CD4-positive, CD25-positive, alpha-beta regulatory T cell (primary cell): ENCODE measurements around the gene MACROD2. TPM values are rescaled to one million over a fixed set of nuclear protein-coding genes. Genes with fewer than 3 reads are reported as not detected.

Source experiments
- ATAC-seq, 2 donors: fragments of 150-1000 bp; cut with Tn5 transposase; one replicate each; pipeline ENCODE4 v1.10.0; 2021; ENCODE audit warnings: low read depth in 2 of 2, moderate number of reproducible peaks in 2 of 2, moderate library complexity in 1 of 2
- DNase-seq, 3 donors: peaks; one replicate each; pipeline versions ENCODE4 v3.0.0 to v3.0.0-alpha.2; 2012 to 2022; ENCODE audit warnings: mixed read lengths in 1 of 3
- H3K27ac ChIP-seq: one replicate; pipeline ENCODE4 v1.7.0; 2013; ENCODE audit warnings: mild to moderate bottlenecking, low read length; ENCODE audit not compliant: insufficient read depth, poor library complexity, severe bottlenecking
- H3K27me3 ChIP-seq: one replicate; pipeline ENCODE4 v1.7.0; 2013; ENCODE audit warnings: low read length; ENCODE audit not compliant: control insufficient read depth, insufficient read depth
- H3K36me3 ChIP-seq: one replicate; pipeline ENCODE4 v1.7.0; 2013; ENCODE audit warnings: mild to moderate bottlenecking, low read length, moderate library complexity; ENCODE audit not compliant: control insufficient read depth, insufficient read depth
- H3K4me1 ChIP-seq: 2 replicates; pipeline ENCODE4 v1.7.0; 2013; ENCODE audit warnings: mild to moderate bottlenecking, low read length; ENCODE audit not compliant: insufficient read depth, control insufficient read depth, poor library complexity, severe bottlenecking
- H3K4me3 ChIP-seq: one replicate; pipeline ENCODE4 v1.7.0; 2013; ENCODE audit warnings: low read depth, mild to moderate bottlenecking, low read length, moderate library complexity
- H3K9me3 ChIP-seq, 2 experiments: 1 replicate in 1 of 2; 2 replicates in 1 of 2; pipeline ENCODE4 v1.7.0; 2013; ENCODE audit warnings: low read length in 2 of 2, mild to moderate bottlenecking in 1 of 2, moderate library complexity in 1 of 2; ENCODE audit not compliant: control insufficient read depth in 2 of 2
- H3K27ac Mint-ChIP-seq, 3 donors: one replicate each; pipeline ENCODE4 v1.8.0; 2020 to 2022; ENCODE audit warnings: mild to moderate bottlenecking in 3 of 3, mixed read lengths in 3 of 3, moderate library complexity in 2 of 3
- H3K27me3 Mint-ChIP-seq: one replicate; pipeline ENCODE4 v1.8.0; 2022; ENCODE audit warnings: mild to moderate bottlenecking, mixed read lengths
- H3K36me3 Mint-ChIP-seq: one replicate; pipeline ENCODE4 v1.8.0; 2020; ENCODE audit warnings: mixed read lengths
- H3K4me1 Mint-ChIP-seq, 4 donors: one replicate each; pipeline ENCODE4 v1.8.0; 2020 to 2022; ENCODE audit warnings: mixed read lengths in 4 of 4, mild to moderate bottlenecking in 1 of 4
- H3K4me3 Mint-ChIP-seq, 4 donors: one replicate each; pipeline ENCODE4 v1.8.0; 2020 to 2022; ENCODE audit warnings: mild to moderate bottlenecking in 4 of 4, mixed read lengths in 4 of 4, moderate library complexity in 3 of 4
- H3K9me3 Mint-ChIP-seq, 7 donors: one replicate each; pipeline ENCODE4 v1.8.0; 2020 to 2022; ENCODE audit warnings: mixed read lengths in 7 of 7, mild to moderate bottlenecking in 3 of 7, moderate library complexity in 2 of 7
- polyA plus RNA-seq, 4 donors: library from polyadenylated mRNA; unstranded; fragments of 300-500 nt; fragmentation: Illumina TruSeq; gene quantifications; one replicate each; pipeline ENCODE4 v1.2.3, GENCODE V29; 2021
- total RNA-seq: library from RNA; stranded (reverse); gene quantifications from one replicate; pipeline ENCODE4 v1.2.3, GENCODE V29; 2022

Gene MACROD2
- total and polyA plus RNA-seq, 5 donors from 2014 or later = 1.4 TPM; not detected in 4

DNA sequence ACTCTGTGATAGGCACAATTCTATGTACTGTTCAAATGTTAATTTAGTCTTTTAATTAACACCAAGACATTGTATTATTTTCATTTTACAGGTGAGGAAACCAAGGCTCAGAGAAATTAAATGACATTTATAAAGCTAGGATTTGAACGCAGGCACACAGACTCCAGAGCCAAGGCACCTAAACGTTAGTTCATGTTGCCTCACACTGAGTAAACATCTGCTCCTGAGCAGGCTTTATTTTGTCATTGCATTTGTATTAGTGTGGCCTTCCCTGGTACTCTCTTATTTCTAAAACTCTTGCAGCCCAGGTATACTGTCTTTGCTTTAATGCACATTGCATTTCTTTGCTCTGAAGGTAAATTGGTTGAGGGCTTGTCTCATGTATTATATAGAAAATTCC lies 605.2 kb downstream of the MACROD2 start:
- H3K36me3 Mint-ChIP-seq = no peaks in the 10 kb centered on the region
- no peak overlapping the region for H3K27ac Mint-ChIP-seq
- DNase-seq (no peak), ATAC-seq (no peak)
- H3K4me1 ChIP-seq = no peaks in the 10 kb centered on the region
- H3K27me3 Mint-ChIP-seq = no peaks in the 10 kb centered on the region
- H3K9me3 Mint-ChIP-seq = peaks cover 0 to 28% (median 2%) of the 10 kb centered on the region in 7 donors
- H3K9me3 ChIP-seq = peaks cover 0 to 2% of the 10 kb centered on the region in 2 experiments
- H3K27me3 ChIP-seq = no peaks in the 10 kb centered on the region
- no peak overlapping the region for H3K27ac ChIP-seq
- no peaks in the 10 kb centered on the region for H3K4me1 Mint-ChIP-seq
- H3K4me3 ChIP-seq = no peak overlapping the region
- no peak overlapping the region for H3K4me3 Mint-ChIP-seq
- no peaks in the 10 kb centered on the region for H3K36me3 ChIP-seq

DNA sequence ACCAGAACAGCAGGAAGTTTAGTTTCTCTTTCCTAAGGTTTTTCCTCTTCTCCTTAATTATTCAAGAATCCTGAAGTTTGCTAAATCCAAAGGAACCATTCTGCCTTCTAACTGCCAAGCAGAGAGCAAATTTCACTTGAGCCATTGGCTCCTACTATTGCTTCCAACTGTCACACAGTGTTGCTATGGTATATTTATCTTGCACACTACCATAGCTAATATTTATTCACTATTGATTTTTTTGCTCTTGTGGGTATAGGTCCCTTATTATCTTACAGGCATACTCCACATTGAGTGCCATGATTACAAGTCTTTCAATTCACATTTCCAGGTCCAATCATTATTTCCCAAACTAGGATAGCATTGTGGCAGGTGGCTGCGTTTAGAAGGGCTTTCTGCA lies 608.8 kb downstream of the MACROD2 start:
- H3K4me3 Mint-ChIP-seq = no peak overlapping the region
- H3K36me3 Mint-ChIP-seq = no peaks in the 10 kb centered on the region
- Histone ChIP-seq H3K9me3 (peaks cover 0 to 2% of the 10 kb centered on the region in 2 experiments), H3K27me3 (no peaks in the 10 kb centered on the region), H3K4me1 (no peaks in the 10 kb centered on the region), H3K27ac (no peak overlapping the region), H3K4me3 (no peak overlapping the region), H3K36me3 (no peaks in the 10 kb centered on the region)
- ATAC-seq (no peak), DNase-seq (no peak)
- no peaks in the 10 kb centered on the region for H3K27me3 Mint-ChIP-seq
- H3K9me3 Mint-ChIP-seq = peaks cover under 1 to 44% (median 8%) of the 10 kb centered on the region in 7 donors
- H3K4me1 Mint-ChIP-seq = no peaks in the 10 kb centered on the region
- no peak overlapping the region for H3K27ac Mint-ChIP-seq

DNA sequence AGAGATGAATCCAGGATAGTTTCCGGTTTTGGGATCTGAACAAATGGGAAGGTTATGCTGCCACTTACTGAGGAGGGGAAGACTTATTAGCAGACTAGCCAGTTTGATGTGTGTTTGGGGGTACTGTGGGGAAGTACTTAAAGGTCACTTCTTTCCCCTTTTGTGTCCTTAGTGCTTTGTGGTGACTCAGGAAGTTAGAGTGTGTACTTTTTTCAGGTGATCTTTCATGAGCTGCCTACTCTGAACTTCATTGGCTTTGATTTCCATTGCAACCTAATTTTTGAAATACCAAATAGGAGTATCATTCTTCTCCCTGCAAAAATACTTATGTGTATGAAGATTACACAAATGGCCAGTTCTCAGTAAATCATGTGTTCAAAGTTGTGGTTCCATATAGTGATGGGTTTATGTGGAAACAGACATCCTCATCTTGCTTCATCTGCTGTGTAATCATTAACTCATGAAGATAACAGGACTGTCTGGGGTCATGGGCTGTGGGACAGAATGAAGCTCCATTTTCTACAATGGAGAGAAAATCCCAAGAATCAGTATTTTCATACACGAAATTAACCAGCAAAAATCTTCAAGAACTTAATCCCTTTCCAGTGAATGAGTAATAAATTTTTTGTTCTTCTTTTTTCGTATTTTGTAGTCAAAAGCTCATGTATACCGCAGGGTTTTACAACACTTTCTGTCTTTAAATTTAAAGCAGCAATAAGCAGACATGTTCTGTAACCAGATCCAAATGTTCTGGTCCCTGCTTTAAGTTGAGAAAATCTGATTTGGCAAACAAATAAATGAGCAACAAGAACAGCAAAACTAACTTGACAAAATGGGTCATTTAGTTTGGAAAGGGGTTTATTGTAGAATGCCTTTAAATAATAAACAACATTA lies 614.3 kb downstream of the MACROD2 start:
- H3K27ac Mint-ChIP-seq = no peak overlapping the region
- Histone ChIP-seq H3K4me1 (no peaks in the 10 kb centered on the region), H3K4me3 (no peak overlapping the region), H3K27me3 (no peaks in the 10 kb centered on the region), H3K36me3 (no peaks in the 10 kb centered on the region), H3K9me3 (no peaks in the 10 kb centered on the region), H3K27ac (no peak overlapping the region)
- no peaks in the 10 kb centered on the region for H3K27me3 Mint-ChIP-seq
- H3K4me1 Mint-ChIP-seq = no peaks in the 10 kb centered on the region
- H3K9me3 Mint-ChIP-seq = peaks cover 2 to 32% (median 11%) of the 10 kb centered on the region in 7 donors
- DNase-seq (no peak), ATAC-seq (no peak)
- H3K4me3 Mint-ChIP-seq = no peak overlapping the region
- H3K36me3 Mint-ChIP-seq = no peaks in the 10 kb centered on the region

DNA sequence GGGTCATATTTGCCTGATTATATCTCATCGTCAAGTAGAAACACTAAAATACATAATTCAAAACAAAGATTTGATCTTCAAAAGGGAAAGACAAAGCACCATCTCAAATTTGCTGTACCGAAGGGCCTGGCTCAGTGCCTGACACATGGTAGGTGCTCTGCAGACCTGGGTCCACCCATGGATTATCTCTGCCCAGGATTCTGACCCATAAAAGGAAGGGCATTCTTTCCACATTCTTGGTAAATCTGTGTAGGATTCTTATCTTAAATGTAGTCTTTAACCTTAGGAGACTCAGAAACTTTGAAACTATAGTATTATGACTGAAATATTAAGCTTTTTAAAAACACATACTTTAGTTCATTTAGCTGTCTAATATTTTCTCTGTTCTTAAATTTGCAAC lies 616.2 kb downstream of the MACROD2 start:
- H3K4me1 Mint-ChIP-seq = no peaks in the 10 kb centered on the region
- H3K9me3 ChIP-seq = peaks cover under 1 to 7% of the 10 kb centered on the region in 2 experiments
- no peaks in the 10 kb centered on the region for H3K27me3 Mint-ChIP-seq
- no peak overlapping the region for H3K27ac Mint-ChIP-seq
- H3K36me3 Mint-ChIP-seq = no peaks in the 10 kb centered on the region
- H3K36me3 ChIP-seq = no peaks in the 10 kb centered on the region
- no peak overlapping the region for H3K4me3 ChIP-seq
- H3K27me3 ChIP-seq = no peaks in the 10 kb centered on the region
- H3K9me3 Mint-ChIP-seq = peaks cover 5 to 33% (median 12%) of the 10 kb centered on the region in 7 donors
- ATAC-seq (no peak), DNase-seq (no peak)
- H3K4me3 Mint-ChIP-seq = no peak overlapping the region
- H3K27ac ChIP-seq = no peak overlapping the region
- no peaks in the 10 kb centered on the region for H3K4me1 ChIP-seq

DNA sequence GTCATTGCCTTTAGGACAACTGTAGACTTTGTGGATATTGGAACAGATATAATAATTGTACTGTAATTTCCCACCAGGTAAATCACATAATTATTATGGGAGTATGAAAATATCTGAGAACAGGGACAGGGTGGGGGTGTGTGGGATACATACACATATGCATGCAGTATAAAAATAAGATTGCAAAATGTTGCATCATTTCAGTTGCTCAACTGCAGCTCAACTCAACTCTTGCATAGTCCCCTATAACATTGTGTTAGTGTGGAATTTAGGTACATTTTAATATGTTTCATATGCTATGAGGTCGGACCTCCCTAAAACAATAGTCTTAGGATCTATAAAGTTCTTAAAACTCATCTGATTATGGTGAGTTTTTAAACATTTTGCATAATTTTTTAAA lies 617.1 kb downstream of the MACROD2 start:
- no peak for DNase-seq
- ATAC-seq = no peak
- H3K9me3 Mint-ChIP-seq = peaks cover 5 to 26% (median 12%) of the 10 kb centered on the region in 7 donors
- no peak overlapping the region for H3K27ac Mint-ChIP-seq
- no peaks in the 10 kb centered on the region for H3K27me3 ChIP-seq
- no peaks in the 10 kb centered on the region for H3K36me3 ChIP-seq
- peaks cover 3 to 7% of the 10 kb centered on the region in 2 experiments for H3K9me3 ChIP-seq
- no peaks in the 10 kb centered on the region for H3K4me1 Mint-ChIP-seq
- no peaks in the 10 kb centered on the region for H3K27me3 Mint-ChIP-seq
- H3K36me3 Mint-ChIP-seq = no peaks in the 10 kb centered on the region
- H3K4me3 Mint-ChIP-seq = no peak overlapping the region
- no peak overlapping the region for H3K27ac ChIP-seq
- H3K4me1 ChIP-seq = no peaks in the 10 kb centered on the region
- no peak overlapping the region for H3K4me3 ChIP-seq

DNA sequence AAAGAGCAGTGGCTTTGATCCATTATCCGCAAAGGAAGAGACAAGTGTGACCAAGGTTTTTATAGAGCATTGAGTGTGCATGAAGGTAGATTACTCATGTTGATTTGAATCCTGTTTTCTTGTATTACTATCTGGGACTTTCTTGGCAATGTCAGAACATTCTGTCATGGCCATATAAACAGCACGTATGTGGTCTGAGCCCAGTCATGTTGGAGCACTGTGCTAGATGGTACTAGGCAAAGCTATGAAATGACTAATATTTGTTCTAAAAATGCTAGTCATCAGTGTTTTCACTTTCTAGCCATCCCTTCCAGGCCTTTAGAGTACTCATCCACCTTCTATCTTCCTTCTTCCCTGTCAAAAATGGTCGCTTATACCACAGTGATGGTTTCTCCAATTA lies 620.7 kb downstream of the MACROD2 start:
- no peaks in the 10 kb centered on the region for H3K4me1 Mint-ChIP-seq
- no peak overlapping the region for H3K4me3 Mint-ChIP-seq
- ATAC-seq (no peak), DNase-seq (no peak)
- Histone ChIP-seq H3K27me3 (no peaks in the 10 kb centered on the region), H3K36me3 (no peaks in the 10 kb centered on the region), H3K4me3 (no peak overlapping the region), H3K27ac (no peak overlapping the region), H3K9me3 (peaks cover 3 to 13% of the 10 kb centered on the region in 2 experiments), H3K4me1 (no peaks in the 10 kb centered on the region)
- H3K36me3 Mint-ChIP-seq = no peaks in the 10 kb centered on the region
- H3K9me3 Mint-ChIP-seq = peaks cover 0 to 23% (median 12%) of the 10 kb centered on the region in 7 donors
- H3K27ac Mint-ChIP-seq = no peak overlapping the region
- H3K27me3 Mint-ChIP-seq = no peaks in the 10 kb centered on the region

DNA sequence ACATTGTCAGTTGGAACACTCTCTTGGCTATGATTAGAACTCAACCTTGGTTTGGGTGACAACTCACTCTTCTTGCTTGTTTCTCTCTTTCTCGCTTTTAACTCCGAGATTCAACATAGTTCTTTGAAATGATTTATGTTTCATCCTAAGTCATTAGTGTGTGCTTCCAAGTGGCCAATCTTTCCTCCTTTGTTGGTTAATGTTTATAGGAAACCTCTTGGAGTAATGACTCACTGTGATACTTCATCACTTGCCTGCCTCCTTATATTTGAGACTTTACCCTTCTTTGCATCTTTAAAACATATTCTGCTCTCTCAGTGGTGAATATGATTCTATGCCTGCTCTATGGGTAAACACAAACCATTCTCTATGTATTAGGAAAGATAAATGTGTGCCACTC lies 621.8 kb downstream of the MACROD2 start:
- Histone ChIP-seq H3K27me3 (no peaks in the 10 kb centered on the region), H3K27ac (no peak overlapping the region), H3K4me3 (no peak overlapping the region), H3K4me1 (no peaks in the 10 kb centered on the region), H3K36me3 (no peaks in the 10 kb centered on the region), H3K9me3 (peaks cover 3 to 13% of the 10 kb centered on the region in 2 experiments)
- DNase-seq (no peak), ATAC-seq (no peak)
- Mint-ChIP-seq H3K4me3 (no peak overlapping the region), H3K9me3 (peaks cover 0 to 20% (median 12%) of the 10 kb centered on the region in 7 donors), H3K4me1 (no peaks in the 10 kb centered on the region), H3K27me3 (no peaks in the 10 kb centered on the region), H3K27ac (no peak overlapping the region), H3K36me3 (no peaks in the 10 kb centered on the region)

DNA sequence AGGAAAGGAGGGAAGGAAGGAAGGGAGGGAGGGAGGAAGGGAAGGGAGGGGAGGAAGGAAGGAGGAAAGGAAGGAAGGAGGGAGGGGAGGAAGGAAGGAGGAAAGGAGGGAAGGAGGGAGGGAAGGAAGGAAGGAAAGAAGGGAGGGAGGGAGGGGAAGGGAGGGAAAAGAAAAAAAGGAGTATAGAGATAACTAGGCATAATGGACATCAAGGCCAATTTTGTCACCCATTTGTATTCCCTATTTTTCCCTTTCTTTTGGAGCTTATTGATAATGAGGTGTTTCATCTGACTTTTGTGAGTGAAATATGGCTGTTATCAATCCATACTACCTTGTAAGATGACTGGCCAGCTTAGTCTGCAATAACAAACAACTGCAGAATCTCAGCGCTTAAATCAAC lies 624.1 kb downstream of the MACROD2 start:
- no peaks in the 10 kb centered on the region for H3K4me1 Mint-ChIP-seq

More for the DNA sequence above, 624.1 kb downstream of the MACROD2 start:
- Histone ChIP-seq H3K4me3 (no peak overlapping the region), H3K27ac (no peak overlapping the region), H3K4me1 (no peaks in the 10 kb centered on the region), H3K27me3 (no peaks in the 10 kb centered on the region), H3K9me3 (peaks cover 3 to 19% of the 10 kb centered on the region in 2 experiments), H3K36me3 (no peaks in the 10 kb centered on the region)
- Mint-ChIP-seq H3K4me3 (no peak overlapping the region), H3K27ac (no peak overlapping the region), H3K9me3 (peaks cover 0 to 27% (median 11%) of the 10 kb centered on the region in 7 donors), H3K27me3 (no peaks in the 10 kb centered on the region), H3K36me3 (no peaks in the 10 kb centered on the region)
- no peak for DNase-seq
- no peak for ATAC-seq
